HepG2 (cell line): ENCODE results near the gene CNP. TPM values are rescaled to one million over a fixed set of nuclear protein-coding genes. Genes with fewer than 3 reads are reported as not detected.

ENCODE experiments used
- ARNT2 ChIP-seq: sonication (generic); formaldehyde crosslinking; IDR thresholded peaks from 2 replicates; pipeline ENCODE4 v1.8.0; 2022; ENCODE audit warnings: mild to moderate bottlenecking, low read depth, missing genetic modification reagents, moderate library complexity
- CTCF ChIP-seq: sonication (generic); formaldehyde crosslinking; IDR thresholded peaks from 2 replicates; pipeline ENCODE4 v1.5.0; 2020; ENCODE audit warnings: mild to moderate bottlenecking, missing genetic modification reagents, moderate library complexity
- KLF16 ChIP-seq, 2 experiments: sonication (generic) in 1 of 2; formaldehyde crosslinking in 1 of 2; IDR thresholded peaks; 2 replicates each; pipeline versions ENCODE4 v1.6.1 to v1.8.0; 2016 to 2023; ENCODE audit warnings: missing genetic modification reagents in 2 of 2, missing compliant biosample characterization in 1 of 2
- MED13 ChIP-seq: sonication (generic); formaldehyde crosslinking; IDR thresholded peaks from 2 replicates; pipeline ENCODE4 v1.5.0; 2020; ENCODE audit warnings: missing genetic modification reagents
- MZF1 ChIP-seq: sonication (generic); formaldehyde crosslinking; IDR thresholded peaks from 2 replicates; pipeline ENCODE4 v1.8.1; 2023; ENCODE audit warnings: mild to moderate bottlenecking, missing genetic modification reagents, borderline replicate concordance
- NFYC ChIP-seq: IDR thresholded peaks from 2 replicates; pipeline ENCODE4 v1.6.1; 2016; ENCODE audit warnings: missing genetic modification reagents, missing compliant biosample characterization
- PBX3 ChIP-seq: sonication (generic); formaldehyde crosslinking; IDR thresholded peaks from 2 replicates; pipeline ENCODE4 v1.8.1; 2023; ENCODE audit warnings: missing genetic modification reagents, inconsistent platforms, borderline replicate concordance
- PTBP1 ChIP-seq: fragments of 200-400 bp; formaldehyde crosslinking; IDR thresholded peaks from 2 replicates; pipeline ENCODE4 v1.6.1; 2018; ENCODE audit warnings: low read length, low read depth; ENCODE audit not compliant: poor library complexity, severe bottlenecking
- RFX5 ChIP-seq: IDR thresholded peaks from 2 replicates; pipeline ENCODE4 v1.6.1; 2011; ENCODE audit warnings: low read depth, low read length, improper control_type of control experiment
- SAP130 ChIP-seq: IDR thresholded peaks from 2 replicates; pipeline ENCODE4 v1.6.1; 2016; ENCODE audit warnings: low read depth
- SMAD9 ChIP-seq: sonication (generic); formaldehyde crosslinking; IDR thresholded peaks from 2 replicates; pipeline ENCODE4 v1.5.1; 2020; ENCODE audit warnings: mild to moderate bottlenecking, missing genetic modification reagents
- U2AF2 ChIP-seq: fragments of 200-400 bp; formaldehyde crosslinking; IDR thresholded peaks from 2 replicates; pipeline ENCODE4 v1.6.1; 2017; ENCODE audit warnings: low read depth, mild to moderate bottlenecking, low read length
- USF2 ChIP-seq, 2 experiments: sonication (generic) in 1 of 2; formaldehyde crosslinking in 1 of 2; IDR thresholded peaks; 2 replicates each; pipeline versions ENCODE4 v1.5.1 to v1.6.1; 2011 to 2020; ENCODE audit warnings: borderline replicate concordance in 1 of 2, low read depth in 1 of 2, low read length in 1 of 2, mild to moderate bottlenecking in 1 of 2, missing genetic modification reagents in 1 of 2, moderate library complexity in 1 of 2
- ZMAT5 ChIP-seq: sonication (generic); formaldehyde crosslinking; IDR thresholded peaks from 2 replicates; pipeline ENCODE4 v1.5.0; 2020; ENCODE audit warnings: mild to moderate bottlenecking, low read depth, missing genetic modification reagents, borderline replicate concordance
- ZNF530 ChIP-seq: sonication (generic); formaldehyde crosslinking; IDR thresholded peaks from 2 replicates; pipeline ENCODE4 v1.5.0; 2020; ENCODE audit warnings: low read depth, mild to moderate bottlenecking, missing genetic modification reagents
- ZNF563 ChIP-seq: sonication (generic); formaldehyde crosslinking; IDR thresholded peaks from 2 replicates; pipeline ENCODE4 v1.8.0; 2022; ENCODE audit warnings: mild to moderate bottlenecking, moderate library complexity, missing genetic modification reagents
- ZNF800 ChIP-seq: sonication (generic); formaldehyde crosslinking; IDR thresholded peaks from 2 replicates; pipeline ENCODE4 v1.4.0; 2020; ENCODE audit warnings: missing genetic modification reagents
- ZSCAN21 ChIP-seq: sonication (generic); formaldehyde crosslinking; IDR thresholded peaks from 2 replicates; pipeline ENCODE4 v1.8.0; 2022; ENCODE audit warnings: mild to moderate bottlenecking, missing genetic modification reagents, moderate library complexity, borderline replicate concordance
- ZSCAN22 ChIP-seq: sonication (generic); formaldehyde crosslinking; IDR thresholded peaks from 2 replicates; pipeline ENCODE4 v1.4.0; 2020; ENCODE audit warnings: mild to moderate bottlenecking, missing genetic modification reagents
- polyA plus RNA-seq, 8 experiments: library from polyadenylated mRNA; depleted of rRNA in 3 of 8; stranded (reverse) in 7 of 8; unstranded in 1 of 8; fragments of >200 nt; fragmentation: Illumina TruSeq in 4 of 8; extraction: Trizol in 4 of 8; gene quantifications; 2 replicates each; pipeline versions ENCODE4 v1.2.1 to v1.2.3, GENCODE V29; 2011 to 2016; ENCODE audit warnings: low read depth in 4 of 8, missing spikeins in 1 of 8, mixed read lengths in 1 of 8; ENCODE audit not compliant: insufficient read depth in 1 of 8
- total RNA-seq, 5 experiments: library from RNA; depleted of rRNA; stranded (reverse); fragments of >200 nt; fragmentation: Illumina TruSeq; extraction: Trizol; gene quantifications; 2 replicates each; pipeline ENCODE4 v1.2.3, GENCODE V29; 2016; ENCODE audit warnings: low read depth in 1 of 5
- TF ChIP-seq, protein P1 (sequence below): sonication (generic); formaldehyde crosslinking; IDR thresholded peaks from 2 replicates; pipeline ENCODE4 v1.5.1; 2020; ENCODE audit warnings: mild to moderate bottlenecking, missing genetic modification reagents, moderate library complexity

Gene CNP
- total and polyA plus RNA-seq, 2 of the 13 experiments (the other 11 are each of a cell fraction or from before 2014, with no cell fraction given) = 97.2 to 161 TPM

DNA sequence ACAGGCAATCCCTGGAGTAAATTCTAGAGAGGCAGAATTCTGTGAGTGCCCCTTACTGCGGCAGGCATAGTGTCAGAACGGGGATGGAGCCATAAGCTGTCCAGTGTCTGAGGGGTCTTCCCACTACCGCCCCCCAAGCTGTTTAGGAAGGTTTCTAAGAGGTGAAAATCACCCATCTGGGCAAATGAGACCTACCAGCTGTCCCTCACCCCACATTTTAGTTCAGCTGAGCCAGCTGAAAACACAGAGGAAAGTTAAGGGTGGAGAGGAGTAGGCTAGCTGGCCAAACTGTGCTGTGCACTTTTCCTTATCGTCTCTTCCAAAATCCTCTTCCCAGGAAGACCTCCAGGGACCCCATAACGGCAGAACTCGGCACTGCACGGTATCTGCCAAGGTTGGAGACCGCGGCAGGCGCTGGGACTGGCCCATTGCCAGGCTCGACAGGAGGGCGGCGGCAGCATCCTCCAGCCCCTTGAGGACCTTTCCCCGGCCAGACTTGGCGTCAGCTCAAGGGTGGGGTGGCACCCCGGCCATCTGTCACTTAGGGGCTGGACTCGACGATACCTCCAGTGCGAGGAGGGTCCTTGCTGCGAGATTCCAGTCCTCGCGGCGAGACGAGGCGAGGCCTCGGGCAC is 48.8 kb upstream of the CNP start (continued):
- TF ChIP-seq ZNF800 (CRISPR knock-in tag) = no peak
- 0 out of 2 replicates have a peak, but pooled peaks have one; percentile 11 for TF ChIP-seq ARNT2 (CRISPR knock-in tag)
- no peak for TF ChIP-seq ZSCAN22
- TF ChIP-seq ZSCAN21 (CRISPR knock-in tag) = no peak
- TF ChIP-seq USF2 (IDR thresholded peaks at IDR 0.05; ENCODE audit: low read depth, low read length) = no peak
- TF ChIP-seq USF2 (CRISPR knock-in tag; IDR thresholded peaks at IDR 0.05; ENCODE audit: borderline replicate concordance) = no peak
- TF ChIP-seq PTBP1 = no peak
- no peak for TF ChIP-seq MED13
- TF ChIP-seq, protein P1, sequence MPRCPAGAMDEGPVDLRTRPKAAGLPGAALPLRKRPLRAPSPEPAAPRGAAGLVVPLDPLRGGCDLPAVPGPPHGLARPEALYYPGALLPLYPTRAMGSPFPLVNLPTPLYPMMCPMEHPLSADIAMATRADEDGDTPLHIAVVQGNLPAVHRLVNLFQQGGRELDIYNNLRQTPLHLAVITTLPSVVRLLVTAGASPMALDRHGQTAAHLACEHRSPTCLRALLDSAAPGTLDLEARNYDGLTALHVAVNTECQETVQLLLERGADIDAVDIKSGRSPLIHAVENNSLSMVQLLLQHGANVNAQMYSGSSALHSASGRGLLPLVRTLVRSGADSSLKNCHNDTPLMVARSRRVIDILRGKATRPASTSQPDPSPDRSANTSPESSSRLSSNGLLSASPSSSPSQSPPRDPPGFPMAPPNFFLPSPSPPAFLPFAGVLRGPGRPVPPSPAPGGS = no peak
- no peak for TF ChIP-seq ZMAT5 (CRISPR knock-in tag)
- TF ChIP-seq ZNF563 (CRISPR knock-in tag) = no peak
- TF ChIP-seq CTCF (CRISPR knock-in tag) = 0 out of 2 replicates have a peak, but pooled peaks have one; percentile 5
- no peak; the same call in 1 of the 2 replicates for TF ChIP-seq SAP130 (CRISPR knock-in tag)
- no peak for TF ChIP-seq MZF1
- TF ChIP-seq NFYC (CRISPR knock-in tag) = no peak
- TF ChIP-seq U2AF2 = no peak
- 0 out of 4 replicates have a peak, but pooled peaks of 1 of the 2 experiments have one; percentile 2 for TF ChIP-seq KLF16 (CRISPR knock-in tag; IDR thresholded peaks at IDR 0.05)
- TF ChIP-seq PBX3 (CRISPR knock-in tag) = no peak
- TF ChIP-seq SMAD9 (CRISPR knock-in tag) = no peak
- TF ChIP-seq ZNF530 = no peak
- no peak for TF ChIP-seq RFX5
